Kidney (tissue), 14 donors: Measurements from ENCODE around the gene NAPG. TPM values are rescaled to one million over a fixed set of nuclear protein-coding genes. Genes with fewer than 3 reads are reported as not detected.

Experiments used
- DNase-seq, 5 donors: peaks; one replicate each; pipeline ENCODE4 v3.0.0-alpha.2; 2013 to 2020
- FAIRE-seq: peaks from 2 replicates; lab custom pipeline; 2012; peaks lifted over from hg19 to GRCh38; lab: Jason Lieb, UNC
- H3K27ac ChIP-seq, 2 donors: one replicate each; pipeline ENCODE4 v1.7.0; 2013; ENCODE audit warnings: low read depth in 2 of 2, low read length in 2 of 2, inconsistent platforms in 1 of 2
- H3K27me3 ChIP-seq: one replicate; pipeline ENCODE4 v1.7.1; 2013; ENCODE audit warnings: low read length, inconsistent platforms; ENCODE audit not compliant: control insufficient read depth, insufficient read depth
- H3K36me3 ChIP-seq, 3 donors: one replicate each; pipeline versions ENCODE4 v1.7.0 to v1.7.1; 2013; ENCODE audit warnings: low read length in 3 of 3, control low read depth in 1 of 3, inconsistent platforms in 1 of 3; ENCODE audit not compliant: insufficient read depth in 3 of 3, control insufficient read depth in 2 of 3
- H3K4me1 ChIP-seq, 3 donors: one replicate each; pipeline versions ENCODE4 v1.7.0 to v1.7.1; 2013; ENCODE audit warnings: low read length in 3 of 3, inconsistent platforms in 1 of 3, low read depth in 1 of 3; ENCODE audit not compliant: control insufficient read depth in 2 of 3, insufficient read depth in 2 of 3
- H3K4me3 ChIP-seq, 3 donors: one replicate each; pipeline versions ENCODE4 v1.7.0 to v1.8.1; 2013; ENCODE audit warnings: low read length in 3 of 3, control low read depth in 1 of 3, inconsistent platforms in 1 of 3
- H3K9ac ChIP-seq, 3 donors: one replicate each; pipeline versions ENCODE4 v1.7.0 to v1.7.1; 2013; ENCODE audit warnings: low read length in 3 of 3, control low read depth in 1 of 3, inconsistent platforms in 1 of 3
- H3K9me3 ChIP-seq, 3 donors: one replicate each; pipeline versions ENCODE4 v1.7.0 to v1.7.1; 2013; ENCODE audit warnings: low read length in 3 of 3, control low read depth in 1 of 3, inconsistent platforms in 1 of 3; ENCODE audit not compliant: control insufficient read depth in 2 of 3, insufficient read depth in 1 of 3
- CTCF ChIP-seq: IDR thresholded peaks from 3 replicates; pipeline ENCODE4 v1.5.1; 2012; ENCODE audit warnings: mild to moderate bottlenecking, moderate library complexity, borderline replicate concordance; ENCODE audit not compliant: insufficient read depth; ENCODE audit errors: extremely low read depth
- intact Hi-C: fragments of 100-400 bp; cut with DNase I; formaldehyde crosslinking; loops from one replicate; pipeline ENCODE4 v1.11.1; 2022
- polyA plus RNA-seq: library from polyadenylated mRNA; stranded (reverse); fragments of 350-450 nt; fragmentation: Illumina TruSeq; extraction: RNeasy Lipid Tissue Mini Kit (QIAGEN cat#74804); gene quantifications from one replicate; pipeline ENCODE4 v1.2.3, GENCODE V29; 2014; ENCODE audit warnings: low read depth, low replicate concordance; ENCODE audit not compliant: insufficient read depth
- total RNA-seq: library from RNA; stranded (reverse); fragmentation: NEBNext Ultra II Directional; extraction: Animal tissue kit (Norgen Biotek cat#: 25700); gene quantifications from one replicate; pipeline ENCODE4 v1.2.1, GENCODE V29; 2021
- donor health status: control.
- donor health status: control.
- donor health status: control.
- donor health status: control.
- donor health status: control.
- donor health status: DM: yes; HTN: yes; CAD: no.
- donor health status: Normal renal cell carcinoma (clear cell type).

Gene NAPG
- total and polyA plus RNA-seq, 2 donors from 2014 or later = 15.0 to 39.4 TPM

GRCh38 chr18:10495936-10496335 is 29.9 kb upstream of the NAPG start:
- FAIRE-seq = no peak
- H3K36me3 ChIP-seq = no peaks in the 10 kb centered on the region
- H3K4me1 ChIP-seq = no peaks in the 10 kb centered on the region
- no peaks in the 10 kb centered on the region for H3K9me3 ChIP-seq
- H3K27ac ChIP-seq = no peak overlapping the region
- intact Hi-C loops = no loop called here
- no peak overlapping the region for H3K4me3 ChIP-seq
- TF ChIP-seq CTCF = no peak
- H3K27me3 ChIP-seq = no peaks in the 10 kb centered on the region
- H3K9ac ChIP-seq = no peak overlapping the region
- DNase-seq = no peak

- Histone ChIP-seq H3K4me1 (no peaks in the 10 kb centered on the region), H3K9me3 (no peaks in the 10 kb centered on the region), H3K9ac (no peak overlapping the region), H3K27me3 (no peaks in the 10 kb centered on the region), H3K4me3 (no peak overlapping the region), H3K36me3 (no peaks in the 10 kb centered on the region), H3K27ac (no peak overlapping the region)
- intact Hi-C loops = no loop called here
- DNase-seq = no peak
- no peak for FAIRE-seq
- no peak for TF ChIP-seq CTCF
Measured at GRCh38 chr18:10497206-10497749, 28.5 kb upstream of the NAPG start.

GRCh38 chr18:10499230-10499629 is 26.6 kb upstream of the NAPG start:
- intact Hi-C loops = no loop called here
- no peak for TF ChIP-seq CTCF
- H3K27ac ChIP-seq = no peak overlapping the region
- no peak for DNase-seq
- H3K9ac ChIP-seq = no peak overlapping the region
- no peaks in the 10 kb centered on the region for H3K36me3 ChIP-seq
- FAIRE-seq = no peak
- H3K27me3 ChIP-seq = no peaks in the 10 kb centered on the region
- H3K9me3 ChIP-seq = no peaks in the 10 kb centered on the region
- H3K4me3 ChIP-seq = no peak overlapping the region
- H3K4me1 ChIP-seq = no peaks in the 10 kb centered on the region

GRCh38 chr18:10500038-10500437 is 25.8 kb upstream of the NAPG start:
- no peak for FAIRE-seq
- Histone ChIP-seq H3K27ac (no peak overlapping the region), H3K27me3 (no peaks in the 10 kb centered on the region), H3K36me3 (no peaks in the 10 kb centered on the region), H3K9me3 (no peaks in the 10 kb centered on the region), H3K4me1 (no peaks in the 10 kb centered on the region), H3K4me3 (no peak overlapping the region), H3K9ac (no peak overlapping the region)
- intact Hi-C loops = no loop called here
- no peak for DNase-seq
- no peak for TF ChIP-seq CTCF
